Measurements from ENCODE around the gene ANKRD62.

GRCh38 chr18:12076424-12077140, 17.1 kb upstream of the ANKRD62 start:
- TF ChIP-seq CTCF (tag by site-specific recombination; IDR thresholded peaks at IDR 0.05) (no peak), ZBTB7A (tag by site-specific recombination; IDR thresholded peaks at IDR 0.05; ENCODE audit: low read depth) (no peak), ZNF24 (tag by site-specific recombination; IDR thresholded peaks at IDR 0.05) (no peak), ZNF221 (tag by site-specific recombination; IDR thresholded peaks at IDR 0.05; ENCODE audit: borderline replicate concordance) (no peak), TRIM28 (IDR thresholded peaks at IDR 0.05; ENCODE audit: borderline replicate concordance, low read length) (no peak), YY1 (tag by site-specific recombination; IDR thresholded peaks at IDR 0.05) (no peak), ZNF311 (tag by site-specific recombination; IDR thresholded peaks at IDR 0.05; ENCODE audit: borderline replicate concordance) (no peak), ZFP3 (tag by site-specific recombination; IDR thresholded peaks at IDR 0.05; ENCODE audit: low read depth) (no peak), ZNF610 (tag by site-specific recombination; IDR thresholded peaks at IDR 0.05; ENCODE audit: borderline replicate concordance) (no peak)

All from HEK293 (cell line).